ENCODE measurements around the gene PPM1M.

DNA sequence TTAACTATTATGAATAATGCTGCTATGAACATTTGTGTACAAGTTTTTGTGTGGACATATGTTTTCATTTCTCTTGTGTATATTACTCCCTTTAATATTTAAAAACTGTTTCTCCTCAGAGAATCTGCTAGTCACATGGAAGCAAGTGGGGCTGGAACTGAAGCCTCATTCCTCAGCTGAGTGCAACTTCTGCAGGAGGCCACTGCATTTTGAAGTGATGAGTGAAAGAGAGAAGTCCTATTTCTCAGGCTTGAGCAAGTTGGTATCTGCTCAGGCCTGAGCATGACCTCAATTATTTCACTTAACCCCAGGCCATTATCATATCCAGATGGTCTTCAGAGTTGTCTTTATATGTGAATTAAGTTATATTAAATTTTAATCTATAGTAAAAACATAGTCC, 31.7 kb upstream of the PPM1M start:
- TF ChIP-seq, protein P1, sequence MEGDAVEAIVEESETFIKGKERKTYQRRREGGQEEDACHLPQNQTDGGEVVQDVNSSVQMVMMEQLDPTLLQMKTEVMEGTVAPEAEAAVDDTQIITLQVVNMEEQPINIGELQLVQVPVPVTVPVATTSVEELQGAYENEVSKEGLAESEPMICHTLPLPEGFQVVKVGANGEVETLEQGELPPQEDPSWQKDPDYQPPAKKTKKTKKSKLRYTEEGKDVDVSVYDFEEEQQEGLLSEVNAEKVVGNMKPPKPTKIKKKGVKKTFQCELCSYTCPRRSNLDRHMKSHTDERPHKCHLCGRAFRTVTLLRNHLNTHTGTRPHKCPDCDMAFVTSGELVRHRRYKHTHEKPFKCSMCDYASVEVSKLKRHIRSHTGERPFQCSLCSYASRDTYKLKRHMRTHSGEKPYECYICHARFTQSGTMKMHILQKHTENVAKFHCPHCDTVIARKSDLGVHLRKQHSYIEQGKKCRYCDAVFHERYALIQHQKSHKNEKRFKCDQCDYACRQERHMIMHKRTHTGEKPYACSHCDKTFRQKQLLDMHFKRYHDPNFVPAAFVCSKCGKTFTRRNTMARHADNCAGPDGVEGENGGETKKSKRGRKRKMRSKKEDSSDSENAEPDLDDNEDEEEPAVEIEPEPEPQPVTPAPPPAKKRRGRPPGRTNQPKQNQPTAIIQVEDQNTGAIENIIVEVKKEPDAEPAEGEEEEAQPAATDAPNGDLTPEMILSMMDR (conservative IDR thresholded peaks at IDR 0.05) = no peak
- no peak for TF ChIP-seq ZFX (IDR thresholded peaks at IDR 0.05)

Measured in C4-2B (cell line).